ENCODE results near the gene NLRC5.
A peak's percentile ranks its signal among the peaks of the same experiment; 100 is the strongest.
"Not testable (repeated sequence)": the region's sequence is repeated elsewhere in the genome, so short reads cannot be mapped to it uniquely, and the experiment has no call there.

Gene NLRC5

DNA sequence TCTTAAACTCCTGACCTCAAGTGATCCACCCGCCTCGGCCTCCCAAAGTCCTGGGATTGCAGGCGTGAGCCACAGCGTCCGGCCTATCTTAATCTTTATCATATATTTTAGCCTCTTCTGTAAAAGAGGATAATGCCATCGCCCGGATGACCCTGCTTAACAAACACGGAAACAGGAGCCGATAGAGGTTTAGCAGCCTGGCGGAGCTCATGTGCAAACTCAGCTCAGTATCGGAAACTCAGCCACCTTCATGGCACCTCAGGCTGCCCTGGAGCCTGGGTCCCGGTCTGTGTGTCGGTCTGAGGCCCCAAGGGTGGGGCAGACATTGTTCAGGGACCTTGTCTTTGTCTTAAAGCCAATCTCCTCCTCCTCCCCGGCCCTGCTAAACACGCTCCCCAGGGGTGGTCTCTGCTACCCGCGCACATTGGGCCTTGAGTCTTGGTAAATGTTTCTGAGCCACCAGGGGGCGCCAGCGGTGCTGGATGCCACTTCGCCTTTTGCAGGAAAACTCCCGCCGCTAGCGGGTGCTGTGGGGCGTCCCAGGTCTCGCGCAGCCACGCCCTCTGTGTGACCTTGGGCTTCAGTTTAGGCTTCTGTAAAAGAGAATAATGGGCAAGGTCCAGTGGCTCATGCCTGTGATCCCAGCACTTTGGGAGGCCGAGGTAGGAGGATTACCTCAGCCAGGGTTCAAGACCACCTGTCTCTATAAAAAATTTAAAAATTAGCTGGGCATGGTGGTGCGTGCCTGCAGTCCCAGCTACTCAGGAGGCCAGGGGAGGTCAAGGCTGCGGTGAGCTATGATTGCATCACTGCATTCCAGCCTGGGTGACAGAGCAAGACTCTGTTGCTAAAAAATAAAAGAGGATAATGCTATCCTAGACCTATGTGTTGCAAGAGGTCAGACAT is 24.9 kb upstream of the NLRC5 start:
- DNase-seq (ENCODE audit: low read depth) = peak; percentile 93

DNA sequence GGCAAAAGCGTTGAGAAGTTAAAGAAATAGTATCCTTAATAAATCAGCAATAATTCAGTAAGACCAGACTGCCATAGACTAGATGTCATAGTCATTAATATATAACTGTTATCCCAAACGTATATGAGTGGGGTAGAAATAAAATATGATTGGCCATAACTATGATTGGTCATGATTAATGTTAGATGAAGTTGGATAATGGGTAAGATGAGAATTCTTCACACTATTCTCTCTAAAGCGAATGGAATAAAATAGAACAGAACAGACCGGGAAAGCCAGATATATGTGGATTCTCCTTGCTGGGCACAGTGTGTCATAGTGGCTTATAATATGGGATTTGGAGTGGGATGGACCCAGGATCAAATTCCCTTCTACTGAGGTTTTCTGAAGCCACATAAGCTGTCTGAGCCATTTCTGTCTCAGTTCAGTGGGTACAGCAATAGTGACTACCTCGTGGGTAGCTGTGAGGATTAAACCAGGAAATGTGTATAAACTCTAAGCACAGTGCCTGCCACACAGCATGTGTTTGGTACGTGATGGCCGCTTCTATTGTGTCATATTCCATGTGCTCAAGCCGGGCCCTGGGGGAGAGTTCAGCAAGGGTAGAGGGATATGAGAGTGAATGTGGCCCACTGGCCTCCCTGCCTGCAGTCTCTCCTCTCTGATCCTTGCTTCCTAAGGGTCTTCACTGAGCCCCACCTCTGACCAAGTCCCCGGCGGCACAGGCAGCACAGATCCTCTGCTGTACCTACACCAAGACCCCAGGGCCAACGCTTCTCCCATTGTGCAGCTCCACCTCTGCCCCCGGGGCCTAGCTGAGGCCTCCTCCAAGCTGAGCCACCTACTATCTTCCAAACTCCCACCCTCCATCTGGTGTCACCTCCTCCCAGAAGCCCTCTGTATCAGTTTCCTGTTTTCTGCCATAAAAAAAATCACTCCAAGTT is 23.9 kb upstream of the NLRC5 start:
- DNase-seq (ENCODE audit: low read depth) = no peak

DNA sequence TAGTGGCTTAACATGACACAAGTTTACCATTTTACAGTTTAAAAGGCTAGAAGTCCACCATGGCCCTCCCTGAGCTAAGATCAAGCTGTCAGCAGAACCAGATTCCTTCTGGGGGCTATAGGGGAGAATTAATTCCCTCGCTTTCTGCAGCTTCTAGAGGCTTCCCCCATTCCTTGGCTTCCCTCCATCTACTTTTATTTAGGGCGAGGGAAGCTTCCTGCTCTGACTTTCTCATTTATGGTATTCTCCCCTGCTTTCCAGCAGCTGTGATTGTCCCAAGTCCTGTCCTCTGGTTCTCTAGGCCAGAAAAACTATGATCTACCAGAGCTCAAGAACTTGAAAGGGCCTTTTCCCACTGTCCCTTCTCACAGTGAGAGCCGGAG is 23.3 kb upstream of the NLRC5 start:
- no peak for DNase-seq (ENCODE audit: low read depth)

- DNase-seq (ENCODE audit: low read depth) = no peak
Observed at GRCh38 chr16:56967733-56968132, 21.6 kb upstream of the NLRC5 start.

DNA sequence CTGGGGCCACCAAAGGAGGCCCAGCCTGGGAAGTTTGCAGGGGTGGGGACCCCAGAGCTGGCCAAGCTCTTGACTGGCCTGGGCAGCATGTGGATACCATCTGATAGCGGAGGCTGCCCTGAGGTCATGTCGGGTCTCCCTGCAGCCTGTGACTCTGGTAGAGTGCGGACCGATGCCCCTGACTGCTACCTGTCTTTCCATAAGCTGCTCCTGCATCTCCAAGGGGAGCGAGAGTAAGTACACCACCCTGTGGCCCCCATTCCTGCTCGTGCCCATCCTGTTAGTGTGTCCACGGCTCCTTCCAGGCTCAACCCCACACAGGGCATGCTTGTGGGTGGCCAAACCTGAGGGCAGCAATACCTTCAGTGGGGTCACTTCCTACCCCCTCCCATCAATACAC is 19.6 kb upstream of the NLRC5 start:
- DNase-seq (ENCODE audit: low read depth) = no peak

DNA sequence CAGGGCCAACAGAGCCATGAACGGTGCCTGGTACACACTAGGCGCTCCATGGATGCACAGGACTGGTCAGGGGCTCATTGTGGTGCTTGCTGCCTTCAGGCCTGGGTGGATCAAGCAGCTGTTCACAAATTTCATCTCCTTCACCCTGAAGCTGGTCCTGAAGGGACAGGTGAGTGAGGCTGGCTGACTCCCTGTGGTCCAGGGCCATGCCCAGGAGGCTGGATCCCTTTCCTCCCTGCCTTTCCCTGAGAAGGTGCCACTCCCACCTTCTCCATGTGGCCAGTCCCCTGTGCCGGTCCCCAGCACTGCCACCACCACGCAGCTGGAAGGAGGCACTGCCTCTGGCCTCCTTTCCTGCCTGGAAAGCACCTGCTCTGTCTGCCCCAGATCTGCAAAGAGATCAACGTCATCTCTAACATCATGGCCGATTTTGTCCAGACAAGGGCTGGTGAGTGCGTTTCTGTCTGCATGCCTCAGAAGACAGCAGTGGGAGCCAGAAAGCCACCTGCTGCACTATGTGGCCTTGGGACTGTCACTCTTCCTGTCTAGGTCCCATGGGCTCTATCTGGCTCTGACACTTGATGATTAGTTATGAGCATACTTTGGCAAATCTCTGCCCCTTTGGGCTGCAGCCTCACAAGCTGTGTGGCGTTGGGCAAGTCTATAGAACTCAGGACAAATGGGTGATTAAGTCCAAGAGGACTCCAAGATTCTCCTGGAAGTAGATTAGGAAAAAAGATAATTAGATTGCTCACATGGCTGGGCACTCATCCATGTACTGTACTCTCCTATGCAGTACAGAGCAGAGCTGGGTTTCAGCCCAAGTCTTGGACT is 18.2 kb upstream of the NLRC5 start:
- no peak for DNase-seq (ENCODE audit: low read depth)

- no peak for DNase-seq (ENCODE audit: low read depth)
Observed at GRCh38 chr16:56971768-56972043, 17.7 kb upstream of the NLRC5 start.

DNA sequence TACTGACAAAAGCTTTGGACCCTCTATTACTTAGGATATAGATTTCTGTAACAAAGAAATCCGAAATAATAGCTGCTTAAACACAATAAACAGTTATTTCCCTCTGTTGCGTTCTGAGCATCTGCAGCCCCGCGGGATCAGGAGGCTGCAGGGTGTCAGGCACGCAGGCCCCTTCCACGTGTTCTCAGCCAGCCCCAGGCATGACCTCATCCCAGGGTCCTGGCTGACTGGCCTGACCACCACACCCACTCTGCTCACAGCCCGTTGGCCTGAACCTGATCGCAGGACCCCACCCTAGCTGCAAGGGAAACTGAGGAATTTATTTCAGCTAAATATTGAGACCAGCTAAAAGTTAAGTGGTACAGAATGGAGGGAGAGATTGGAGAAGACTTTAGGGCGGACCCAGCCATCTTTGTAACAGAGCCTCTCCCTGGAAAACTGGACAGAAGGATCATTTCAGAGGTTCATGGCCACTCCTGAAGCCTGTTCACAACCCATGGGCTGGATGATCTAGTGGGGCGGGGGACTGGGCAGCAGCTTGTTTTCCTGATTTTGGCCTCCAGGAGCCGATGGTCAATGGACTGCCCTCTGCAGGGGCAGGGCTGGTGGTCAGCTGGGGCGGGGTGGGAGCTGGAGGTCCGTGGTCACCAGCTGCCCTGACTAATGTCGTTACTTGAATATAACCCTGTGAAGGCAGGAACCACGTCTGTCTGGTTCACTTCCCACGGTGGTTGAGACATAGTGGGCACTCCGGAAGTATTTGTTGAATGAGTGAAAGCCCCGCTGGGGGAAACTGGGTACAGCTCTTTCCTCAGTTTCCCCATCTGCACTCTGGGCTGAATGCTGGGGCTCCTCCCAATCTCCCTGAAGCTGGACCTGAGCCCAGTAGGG is 16.7 kb upstream of the NLRC5 start:
- no peak for DNase-seq (ENCODE audit: low read depth)

GRCh38 chr16:56973294-56973689 is 16.1 kb upstream of the NLRC5 start:
- DNase-seq (ENCODE audit: low read depth) = no peak

- not testable (repeated sequence) for DNase-seq (ENCODE audit: low read depth)
Observed at GRCh38 chr16:56973899-56974298, 15.5 kb upstream of the NLRC5 start.

- no peak for DNase-seq (ENCODE audit: low read depth)
Observed at GRCh38 chr16:56974549-56975300, 14.6 kb upstream of the NLRC5 start.

DNA sequence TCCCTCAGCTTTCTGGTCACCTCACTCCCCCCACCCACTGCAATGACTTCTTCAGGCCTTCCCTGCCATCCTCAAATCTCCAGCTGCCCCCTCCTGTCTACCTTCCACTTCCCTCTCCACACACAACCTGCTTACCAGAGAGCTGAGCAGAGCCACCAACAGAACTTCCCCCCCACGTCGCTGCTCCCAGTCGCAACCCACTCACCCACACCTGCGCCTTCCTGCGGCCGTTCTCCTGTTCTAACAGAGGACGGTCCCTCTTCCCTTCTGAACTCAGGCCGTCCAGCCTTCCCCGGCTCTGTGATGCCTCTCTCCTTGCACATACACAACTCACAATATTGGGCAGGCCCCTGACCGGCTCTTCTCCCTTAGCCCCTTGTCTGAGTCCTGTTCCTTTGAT is 13.6 kb upstream of the NLRC5 start:
- no peak for DNase-seq (ENCODE audit: low read depth)

GRCh38 chr16:56977216-56977615 is 12.1 kb upstream of the NLRC5 start:
- no peak for DNase-seq (ENCODE audit: low read depth)

DNA sequence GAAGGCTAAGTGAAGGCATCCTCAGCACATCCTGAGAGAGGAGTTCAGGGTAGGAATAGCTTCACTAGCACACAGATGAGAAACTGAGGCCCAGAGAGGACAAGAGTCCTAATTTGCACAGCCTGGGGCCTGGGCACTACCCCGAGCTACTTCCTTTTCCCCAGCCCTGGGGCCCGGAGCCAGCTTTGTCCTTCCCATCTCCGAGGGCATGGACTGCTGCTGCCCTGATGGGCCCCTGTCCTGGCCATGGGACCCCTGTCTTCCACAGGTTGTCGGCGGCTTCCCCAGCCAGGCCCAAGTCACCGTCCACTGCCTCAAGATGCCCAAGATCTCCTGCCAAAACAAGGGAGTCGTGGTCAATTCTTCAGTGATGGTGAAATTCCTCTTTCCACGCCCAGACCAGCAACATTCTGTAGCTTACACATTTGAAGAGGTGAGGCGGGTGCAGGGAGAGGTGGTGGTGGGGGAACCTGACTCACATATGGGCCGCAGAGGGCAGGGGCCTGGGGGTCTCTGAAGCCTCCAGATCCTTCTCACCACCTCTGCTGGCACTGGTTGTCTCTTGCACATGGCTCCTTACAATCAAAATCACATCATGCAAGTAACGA is 11.4 kb upstream of the NLRC5 start:
- DNase-seq (ENCODE audit: low read depth) = no peak

DNA sequence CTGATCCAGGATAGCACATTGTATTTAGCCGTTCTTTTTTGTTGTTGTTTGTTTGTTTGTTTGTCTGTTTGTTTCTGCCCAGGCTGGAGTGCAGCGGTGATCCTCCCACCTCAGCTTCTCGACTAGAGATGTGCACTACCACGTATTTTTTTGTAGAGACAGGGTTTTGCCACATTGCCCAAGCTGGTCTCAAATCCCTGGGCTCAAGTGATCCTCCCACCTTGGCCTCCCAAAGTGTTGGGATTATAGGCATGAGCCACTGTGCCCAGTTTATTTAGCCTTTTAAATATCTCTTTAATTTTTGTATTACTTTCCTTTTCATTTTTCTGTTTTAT is 9.2 kb upstream of the NLRC5 start:
- DNase-seq (ENCODE audit: low read depth) = no peak

DNA sequence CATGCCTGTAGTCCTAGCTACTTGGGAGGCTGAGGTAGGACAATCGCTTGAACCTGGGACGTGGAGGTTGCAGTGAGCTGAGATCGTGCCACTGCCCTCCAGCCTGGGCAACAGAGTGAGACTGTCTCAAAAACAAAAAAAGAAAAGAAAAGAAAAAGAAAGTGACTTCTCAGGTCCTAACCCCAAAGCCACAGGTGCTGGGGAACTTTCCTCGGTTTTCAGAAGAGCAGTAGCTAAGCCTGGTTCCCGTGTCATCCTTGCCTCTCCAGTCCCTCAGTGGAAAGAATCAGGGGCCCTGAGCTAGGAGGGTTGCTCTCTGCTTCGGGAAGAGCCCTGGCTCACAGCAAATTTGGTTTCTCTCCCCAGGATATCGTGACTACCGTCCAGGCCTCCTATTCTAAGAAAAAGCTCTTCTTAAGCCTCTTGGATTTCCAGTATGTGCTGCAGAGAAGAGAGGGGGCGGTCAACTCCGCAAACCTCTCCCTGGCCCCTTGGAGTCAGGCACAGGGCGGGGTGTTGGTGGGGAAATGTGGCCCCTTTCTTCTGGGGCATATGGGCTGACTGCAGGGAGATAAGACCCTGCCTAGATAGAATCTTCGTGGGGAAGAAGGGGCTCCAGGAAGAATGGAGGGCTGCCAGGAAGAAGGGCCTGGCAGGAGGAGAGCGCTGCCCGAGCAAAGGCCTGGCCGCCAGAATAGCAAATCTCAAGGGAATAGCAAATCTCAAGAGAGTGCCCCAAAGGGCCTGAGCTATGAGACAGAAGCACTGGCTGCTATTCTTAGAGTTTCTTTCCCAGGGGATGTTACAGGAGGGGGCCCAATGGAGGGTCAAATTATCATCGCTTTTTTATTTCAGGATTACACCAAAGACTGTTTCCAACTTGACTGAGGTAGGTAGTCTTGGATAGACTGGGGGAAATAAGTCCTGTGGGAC is 8.3 kb upstream of the NLRC5 start:
- DNase-seq (ENCODE audit: low read depth) = no peak

DNA sequence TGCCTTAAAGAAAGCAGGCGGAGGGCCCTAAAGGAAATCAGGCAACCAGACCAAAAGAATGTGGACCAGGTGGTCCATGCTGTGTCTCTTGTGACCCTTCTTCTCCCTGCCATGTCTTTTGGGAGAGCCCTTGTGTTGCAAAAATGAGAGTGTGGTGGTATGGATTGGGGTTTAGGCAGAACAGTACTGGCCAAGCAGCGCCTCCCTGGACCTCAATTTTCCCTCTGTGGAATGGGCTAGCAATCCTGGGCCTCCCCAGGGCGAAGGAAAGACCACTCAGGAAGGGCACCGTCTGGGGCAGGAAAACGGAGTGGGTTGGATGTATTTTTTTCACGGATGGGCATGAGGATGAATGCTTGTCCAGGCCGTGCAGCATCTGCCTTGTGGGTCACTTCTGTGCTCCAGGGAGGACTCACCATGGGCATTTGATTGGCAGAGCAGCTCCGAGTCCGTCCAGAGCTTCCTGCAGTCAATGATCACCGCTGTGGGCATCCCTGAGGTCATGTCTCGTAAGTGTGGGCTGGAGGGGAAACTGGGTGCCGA is 7.6 kb upstream of the NLRC5 start:
- no peak for DNase-seq (ENCODE audit: low read depth)

DNA sequence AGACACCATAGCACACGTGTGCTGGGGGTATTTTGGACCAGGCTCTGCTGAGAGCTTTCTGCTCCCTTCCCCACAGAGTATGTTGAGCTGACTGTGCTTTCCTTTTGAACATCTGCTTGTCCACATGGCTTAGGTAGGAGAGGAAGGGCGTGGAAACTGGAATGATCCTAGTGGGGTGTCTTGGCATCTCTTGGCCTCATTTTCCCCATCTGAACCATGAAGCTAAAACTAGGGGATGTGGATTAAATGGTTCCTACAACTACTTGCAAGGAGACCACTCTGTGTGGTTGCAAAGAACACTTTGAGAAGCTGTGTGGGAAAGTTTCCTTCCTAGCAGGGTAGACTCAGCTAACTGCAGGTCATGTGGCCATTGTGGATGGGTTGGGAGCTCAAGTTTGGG is 6.7 kb upstream of the NLRC5 start:
- DNase-seq (ENCODE audit: low read depth) = no peak

- DNase-seq (ENCODE audit: low read depth) = no peak
Observed at GRCh38 chr16:56983211-56983751, 6.1 kb upstream of the NLRC5 start.
